GM18498 (cell line): Measurements from ENCODE around the gene ZNF41.

Experiments used
- ATAC-seq: cut with Tn5 transposase; IDR thresholded peaks from one replicate; pipeline ENCODE4 v1.9.1; 2021; ENCODE audit warnings: mild to moderate bottlenecking, moderate library complexity; ENCODE audit not compliant: unreplicated experiment

The ZNF41 gene

GRCh38 chrX:47413179-47413594, 69.8 kb downstream of the ZNF41 start:
- no peak for ATAC-seq
